ENCODE measurements around the gene ADGRL2.

ADGRL2 gene

GRCh38 chr1:81800695-81801650, at the start of gene ADGRL2:
TSS of gene ADGRL2 (plus strand) at chr1:81800934. CDS start at chr1:81836985, 36,051 bp downstream.
- peak; percentile 82 to 93 (median 92) for DNase-seq

- DNase-seq, result no peak
Measured at GRCh38 chr1:81752840-81753239, 47.9 kb upstream of the ADGRL2 start.

GRCh38 chr1:81754424-81754823, 46.3 kb upstream of the ADGRL2 start:
- DNase-seq, result no peak

GRCh38 chr1:81756872-81757271, 43.9 kb upstream of the ADGRL2 start:
- no peak for DNase-seq

GRCh38 chr1:81757398-81758020, 43.2 kb upstream of the ADGRL2 start:
- no peak for DNase-seq

- no peak for DNase-seq
Measured at GRCh38 chr1:81758181-81758580, 42.6 kb upstream of the ADGRL2 start.

GRCh38 chr1:81760477-81761097, 40.1 kb upstream of the ADGRL2 start:
- no peak for DNase-seq

GRCh38 chr1:81775510-81775909, 25.2 kb upstream of the ADGRL2 start:
- no peak for DNase-seq

- DNase-seq, result peak in 1 of 3 experiments; percentile 10
Measured at GRCh38 chr1:81780705-81781454, 19.9 kb upstream of the ADGRL2 start.

- DNase-seq, result no peak
Measured at GRCh38 chr1:81781749-81782148, 19.0 kb upstream of the ADGRL2 start.

GRCh38 chr1:81792184-81792583, 8.6 kb upstream of the ADGRL2 start:
- DNase-seq, result peak in 1 of 3 experiments; percentile 43

GRCh38 chr1:81797701-81798100, 3.0 kb upstream of the ADGRL2 start:
- DNase-seq, result peak in 1 of 3 experiments; percentile 29

GRCh38 chr1:81799939-81800694, 617 bp upstream of the ADGRL2 start:
- peak; percentile 35 to 78 (median 66) for DNase-seq

- peak; percentile 39 to 86 (median 79) for DNase-seq
Measured at GRCh38 chr1:81801651-81802456, 1.1 kb downstream of the ADGRL2 start.

- no peak for DNase-seq
Measured at GRCh38 chr1:81802457-81802706, 1.6 kb downstream of the ADGRL2 start.

- peak; percentile 53 to 70 (median 69) for DNase-seq
Measured at GRCh38 chr1:81802707-81803430, 2.1 kb downstream of the ADGRL2 start.

GRCh38 chr1:81803431-81804110, 2.8 kb downstream of the ADGRL2 start:
- DNase-seq, result peak in 1 of 3 experiments; percentile 45

- no peak for DNase-seq
Measured at GRCh38 chr1:81804312-81804711, 3.6 kb downstream of the ADGRL2 start.

- DNase-seq, result peak in 1 of 3 experiments; percentile 57
Measured at GRCh38 chr1:81805537-81806431, 5.0 kb downstream of the ADGRL2 start.
